Measurements from ENCODE around the gene TBP.

DNA sequence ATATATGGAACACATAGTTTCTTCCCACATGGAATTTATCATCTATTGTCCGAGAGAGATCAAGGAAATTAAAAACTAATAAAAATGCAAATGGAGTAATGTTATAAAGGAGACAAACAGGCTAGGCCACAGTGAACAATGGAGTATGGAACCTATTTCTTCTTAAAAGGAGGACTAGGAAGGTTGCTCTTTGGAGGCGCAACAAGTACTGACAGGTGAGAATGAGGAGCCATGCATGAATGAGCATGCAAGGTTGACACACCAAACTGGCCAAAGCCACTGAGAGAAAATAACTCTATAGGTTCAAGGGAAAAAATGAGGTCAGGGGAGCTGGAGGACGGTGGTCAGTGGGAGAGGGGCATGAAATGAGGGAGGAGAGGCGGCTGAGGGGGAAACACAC lies 41.9 kb upstream of the TBP start:
- TF ChIP-seq CTCF (conservative IDR thresholded peaks at IDR 0.05; ENCODE audit: low read depth, low read length) (no peak), EZH2phosphoT487 (IDR thresholded peaks at IDR 0.05; ENCODE audit: borderline replicate concordance, low read length) (no peak)
